ENCODE measurements around the gene USP1.

Gene USP1

GRCh38 chr1:62487956-62488355 is 51.1 kb downstream of the USP1 start:
- DNase-seq (ENCODE audit: low read depth) = no peak

- no peak for DNase-seq (ENCODE audit: low read depth)
These were observed 55.7 kb downstream of the USP1 start for GRCh38 chr1:62492521-62492920.

- DNase-seq (ENCODE audit: low read depth) = no peak
These were observed 56.8 kb downstream of the USP1 start for GRCh38 chr1:62493656-62494055.

- no peak for DNase-seq (ENCODE audit: low read depth)
These were observed 57.3 kb downstream of the USP1 start for GRCh38 chr1:62494137-62494536.

- DNase-seq (ENCODE audit: low read depth) = no peak
These were observed 63.4 kb downstream of the USP1 start for GRCh38 chr1:62500210-62500609.
